Stimulated activated CD4-positive, alpha-beta T cell treated with anti-CD3 and anti-CD28 coated beads, Interleukin-15, amount 100 ng/mL, for 1 hour (primary cell): Measurements from ENCODE around the gene NMNAT1.
"Not testable (repeated sequence)": the region's sequence is repeated elsewhere in the genome, so short reads cannot be mapped to it uniquely, and the experiment has no call there.

ENCODE experiments used
- DNase-seq, 2 donors: peaks; one replicate each; pipeline ENCODE4 v3.0.0-alpha.2; 2020; ENCODE audit warnings: low read depth in 1 of 2, low spot score in 1 of 2

Gene NMNAT1

DNA sequence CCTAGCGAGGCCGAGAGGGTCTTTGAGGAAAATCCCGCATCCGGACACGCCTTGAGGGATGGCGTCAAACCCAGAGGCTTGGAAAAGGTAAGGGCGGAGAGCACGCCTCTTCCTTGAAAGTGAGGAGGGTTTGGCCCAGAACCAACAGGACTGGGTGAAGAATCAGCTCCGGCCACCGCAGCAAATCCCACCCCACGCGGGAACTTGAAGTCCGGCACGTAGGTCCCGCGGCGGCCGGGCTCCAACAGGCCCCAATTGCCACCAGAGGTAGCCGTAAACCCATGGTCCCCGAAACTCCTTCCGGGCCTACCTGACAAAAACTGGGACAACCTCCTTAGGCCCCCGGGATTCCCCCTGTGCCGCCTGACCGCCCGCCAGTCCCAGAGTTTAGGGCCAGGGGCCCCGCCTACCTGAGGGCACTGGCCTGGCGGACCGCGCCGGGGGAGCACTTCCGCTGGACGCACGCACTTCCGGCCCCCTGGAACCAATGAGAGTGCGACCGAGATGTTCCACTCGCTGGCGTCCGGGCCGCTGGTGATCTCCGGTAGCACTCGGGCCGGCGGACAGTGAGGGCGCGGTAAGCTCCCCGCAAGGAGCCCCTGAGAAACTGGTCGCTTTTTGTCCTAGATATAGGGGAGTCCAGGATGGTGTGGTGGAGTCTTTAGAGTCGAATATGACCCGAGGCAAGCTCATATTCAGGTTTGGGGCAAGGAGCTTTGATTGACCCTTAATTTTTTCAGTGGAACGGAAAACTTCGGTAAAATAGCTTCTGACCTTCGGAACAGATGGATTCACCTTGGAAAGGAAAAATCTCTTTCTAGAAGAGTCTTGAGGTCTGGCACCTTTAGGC, at the start of gene NMNAT1, which contains the start of gene LZIC:
NMNAT1 (plus strand) TSS at position 537 of the 850 bp plus-strand sequence. CDS start 28,599 bp downstream, outside the sequence.
LZIC (minus strand) TSS at position 453 of the 850 bp plus-strand sequence. CDS start 6,772 bp downstream, outside the sequence.
- DNase-seq, result peak; percentile 80 to 83

GRCh38 chr1:9894115-9894514, 49.2 kb upstream of the NMNAT1 start:
- DNase-seq, result no peak

DNA sequence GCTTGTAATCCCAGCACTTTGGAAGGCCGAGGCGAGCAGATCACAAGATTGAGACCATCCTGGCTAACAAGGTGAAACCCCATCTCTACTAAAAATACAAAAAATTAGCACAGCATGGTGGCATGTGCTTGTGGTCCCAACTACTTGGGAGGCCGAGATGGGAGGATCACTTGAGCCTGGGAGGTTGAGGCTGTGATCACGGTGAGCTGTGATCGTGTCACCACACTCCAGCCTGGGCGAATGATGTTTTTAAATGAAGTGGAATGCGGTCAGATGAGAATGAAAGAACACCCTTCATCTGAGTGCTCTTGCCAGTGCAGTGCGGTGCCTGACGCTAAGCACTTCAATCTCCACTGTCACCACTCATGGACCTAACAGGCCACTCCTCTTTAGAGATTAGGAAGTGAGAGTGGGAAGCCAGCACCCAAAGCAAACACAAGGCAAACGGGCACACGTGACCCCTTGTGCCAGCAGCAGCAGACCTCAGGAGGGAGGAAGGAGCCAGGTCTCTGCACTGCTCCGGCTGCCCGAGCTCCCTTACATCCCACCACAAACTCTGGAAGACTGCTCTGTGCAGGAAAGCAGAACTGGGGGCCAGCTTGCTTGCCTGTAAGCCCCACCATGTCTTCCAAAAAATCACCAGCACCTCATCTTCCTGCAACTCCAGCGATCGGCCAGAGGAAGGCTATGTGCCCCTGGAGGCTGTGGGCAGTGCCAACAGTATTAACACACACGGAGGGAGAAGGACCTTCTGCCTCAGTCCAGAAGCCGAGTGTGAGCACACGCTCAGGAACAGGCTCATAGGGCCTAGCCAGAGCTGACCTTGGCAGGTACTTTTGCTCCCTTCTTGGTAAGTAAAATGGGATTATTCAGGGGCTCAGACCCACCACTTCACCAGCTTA, 42.9 kb upstream of the NMNAT1 start:
- no peak for DNase-seq

DNA sequence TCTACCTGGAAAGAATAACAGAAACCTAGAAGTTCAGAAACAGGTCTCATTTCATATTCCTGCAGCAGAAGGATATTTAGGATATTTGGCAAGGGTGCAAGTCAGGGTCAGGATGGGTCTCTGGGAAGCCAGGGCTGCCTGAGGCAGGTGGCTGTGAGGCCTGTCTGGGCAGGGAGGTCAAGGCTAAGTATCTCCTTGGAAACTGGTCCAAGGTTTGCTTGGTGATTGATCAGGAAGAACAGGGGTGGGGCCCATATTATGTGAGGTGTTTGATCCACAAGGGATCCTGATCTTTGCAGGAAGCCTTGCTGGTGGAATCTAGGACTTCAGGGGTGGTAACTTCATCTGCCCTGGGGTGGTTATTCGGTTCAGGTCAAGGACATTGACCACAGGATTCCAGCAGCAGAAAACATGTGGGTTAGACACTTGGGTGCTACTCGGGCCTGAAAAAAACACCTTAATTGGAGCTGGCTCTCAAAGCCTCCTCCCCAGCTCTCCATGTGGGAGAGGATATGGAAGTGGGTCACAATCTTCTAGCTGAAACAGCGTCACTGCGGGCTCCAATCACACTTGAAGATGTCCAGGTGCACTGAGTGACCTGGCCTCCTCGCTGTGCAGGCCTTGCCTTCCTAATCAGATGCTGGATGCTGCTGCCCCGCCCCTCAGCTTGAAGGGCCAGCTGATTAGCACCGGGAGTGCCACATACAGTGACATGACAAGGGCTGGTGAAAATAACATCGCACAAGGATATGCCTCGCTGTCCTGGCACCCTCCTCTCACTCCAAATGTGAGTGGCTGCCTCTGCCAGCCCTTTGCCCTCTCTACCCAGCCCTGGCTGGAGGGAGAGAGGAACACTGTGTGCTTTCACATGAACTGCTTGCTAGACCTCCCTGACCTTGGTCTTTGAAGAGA, 41.9 kb upstream of the NMNAT1 start:
- DNase-seq, result no peak

- DNase-seq, result no peak
Observed at GRCh38 chr1:9902060-9902452, 41.2 kb upstream of the NMNAT1 start.

DNA sequence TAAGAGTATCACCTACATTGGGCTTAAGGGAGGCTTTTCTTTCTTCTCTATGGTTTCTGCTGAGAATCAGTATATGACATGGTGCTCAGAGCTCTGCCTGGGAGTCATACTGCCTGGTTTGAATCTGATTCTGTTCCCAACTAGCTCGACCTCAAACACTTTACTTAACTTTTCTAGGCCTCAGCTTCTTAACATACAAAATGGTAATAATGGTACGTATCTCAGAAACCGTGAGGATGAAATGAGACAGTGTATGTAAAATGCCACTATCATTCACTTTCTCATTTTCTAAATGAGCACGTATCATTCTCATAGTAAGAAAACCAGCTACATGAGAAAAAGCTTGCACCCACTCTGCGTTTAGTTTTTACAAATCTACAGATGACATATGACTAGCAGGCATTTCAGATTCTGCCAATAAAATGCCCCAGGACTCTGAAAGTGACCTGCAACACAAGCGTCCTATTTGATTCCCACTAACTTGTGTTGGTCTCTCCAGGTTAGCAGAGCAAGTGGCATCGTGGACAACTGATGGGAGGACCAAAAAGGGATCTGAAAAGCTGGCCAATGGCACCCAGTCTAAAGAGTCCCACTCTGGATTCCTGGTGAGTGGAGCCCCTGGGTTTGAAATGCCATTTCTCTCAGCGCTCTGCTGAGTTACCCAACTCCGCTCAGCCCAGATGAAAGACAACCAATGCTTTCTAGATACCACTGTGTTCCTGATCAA, 39.3 kb upstream of the NMNAT1 start:
- no peak for DNase-seq

DNA sequence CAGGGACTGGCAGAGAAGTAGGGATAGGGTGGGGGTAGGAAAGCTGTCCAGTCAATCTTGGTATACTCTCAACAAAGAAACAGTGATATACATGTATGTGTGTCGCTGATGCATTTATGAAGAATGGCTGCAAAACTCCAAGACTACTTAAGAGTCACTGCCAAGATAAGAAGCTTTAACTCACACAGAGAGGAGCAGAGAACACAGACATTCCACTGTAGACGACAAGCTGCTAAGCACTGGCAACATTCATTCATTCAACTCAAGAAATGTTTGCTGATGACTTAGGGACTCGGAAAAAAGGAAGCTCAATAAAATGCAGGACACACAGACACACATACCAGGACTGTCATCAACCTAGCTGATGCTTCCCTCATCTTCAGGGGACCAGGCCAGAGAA, 38.7 kb upstream of the NMNAT1 start:
- no peak for DNase-seq

DNA sequence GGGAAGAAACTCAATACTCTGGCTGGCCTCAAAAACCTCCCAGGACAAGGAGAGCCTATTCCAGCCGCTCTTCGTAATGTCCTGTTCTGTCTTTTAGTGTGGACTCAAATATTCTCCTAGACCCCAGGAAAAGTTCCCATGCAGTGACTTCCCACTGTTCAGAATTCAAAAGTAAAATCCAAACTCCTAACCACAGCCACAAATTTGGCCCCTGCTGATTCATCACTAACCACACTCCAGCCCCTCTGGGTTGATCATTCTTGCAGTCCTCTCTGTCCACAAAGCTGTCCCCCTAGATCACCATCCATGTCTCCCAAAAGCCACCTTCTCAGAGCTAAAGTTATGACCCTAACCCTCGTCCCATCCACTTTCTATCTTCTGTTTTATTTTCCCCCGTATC, 38.3 kb upstream of the NMNAT1 start:
- no peak for DNase-seq

- DNase-seq, result no peak
Observed at GRCh38 chr1:9906466-9906865, 36.8 kb upstream of the NMNAT1 start.

- DNase-seq, result no peak
Observed at GRCh38 chr1:9907441-9907840, 35.8 kb upstream of the NMNAT1 start.

DNA sequence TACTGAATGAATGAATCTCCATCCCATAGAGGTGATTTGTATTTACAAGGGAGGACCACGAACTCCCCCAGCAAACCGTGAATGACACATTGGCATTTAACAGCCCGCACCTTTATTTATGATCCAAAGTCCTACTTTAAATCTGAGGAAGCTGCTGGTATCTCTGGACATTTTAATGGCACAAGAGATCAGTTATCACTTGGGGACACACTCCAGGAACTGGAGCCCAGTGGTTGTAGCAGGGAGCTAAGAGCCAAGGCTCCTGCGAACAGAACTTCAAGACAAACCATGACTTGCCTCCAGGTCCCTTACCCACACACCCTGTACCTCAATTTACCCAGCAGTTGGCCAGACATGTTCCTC, 34.4 kb upstream of the NMNAT1 start:
- DNase-seq, result no peak

GRCh38 chr1:9909234-9910046, 33.8 kb upstream of the NMNAT1 start:
- DNase-seq, result peak in 1 of 2 donors; percentile 4

DNA sequence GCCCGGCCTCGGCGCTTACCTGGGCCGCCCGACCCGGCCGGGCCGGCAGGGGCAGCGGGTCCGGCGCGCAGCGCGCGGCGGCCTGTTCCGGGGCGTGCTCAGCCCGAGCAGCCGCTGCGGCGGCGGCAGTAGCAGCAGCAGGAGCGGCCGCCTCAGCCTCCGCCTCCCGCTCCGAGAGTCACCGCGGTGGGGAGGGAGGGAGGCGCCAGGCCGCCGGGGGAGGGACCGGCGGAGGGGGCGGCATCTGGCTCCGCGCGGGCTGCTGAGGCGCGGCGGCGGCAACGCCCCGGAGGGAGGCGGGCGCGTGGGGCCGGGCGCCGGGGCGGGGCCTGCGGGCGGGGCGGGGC, 33.2 kb upstream of the NMNAT1 start, which contains the start of gene CTNNBIP1:
CTNNBIP1 (minus strand) TSS at position 194 of the 347 bp plus-strand sequence. CDS start 38,205 bp downstream, outside the sequence.
- DNase-seq, result no peak

DNA sequence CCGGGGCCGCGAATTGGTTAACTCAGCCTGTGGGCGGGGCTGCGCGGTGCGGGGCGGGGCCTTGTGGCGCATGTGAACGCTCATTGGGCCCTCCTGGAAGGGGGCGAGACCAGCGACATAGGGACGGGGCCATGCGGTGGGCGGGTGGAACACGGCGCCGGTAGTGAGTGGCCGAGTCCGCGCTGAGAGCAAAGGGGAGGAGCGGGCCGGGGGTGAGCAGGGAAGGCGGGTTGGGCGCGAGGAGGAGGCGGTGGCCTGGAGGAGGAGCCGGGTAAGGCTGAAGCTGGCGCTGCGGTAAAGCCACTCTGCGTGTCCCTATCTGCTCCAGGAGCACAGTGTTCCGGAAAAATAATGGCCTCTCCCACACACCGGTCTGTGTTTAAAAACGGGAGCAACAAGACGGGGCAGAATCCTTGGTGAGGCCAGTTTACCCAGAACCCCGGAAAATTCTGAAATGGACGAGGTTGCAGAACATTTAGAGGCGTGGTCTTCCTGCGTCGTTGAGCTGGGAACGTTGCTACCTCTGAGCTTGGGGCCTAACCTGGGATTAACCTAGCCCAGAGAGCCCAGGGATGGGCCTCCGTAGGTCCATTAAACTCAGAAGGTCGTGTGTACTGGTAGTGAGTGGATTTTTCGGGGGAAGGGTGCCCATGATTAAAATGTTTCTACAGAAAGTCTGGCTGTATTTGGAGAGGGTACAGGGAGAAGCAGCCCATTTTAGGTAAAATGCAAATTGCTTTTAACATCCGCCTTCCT, 32.7 kb upstream of the NMNAT1 start:
- DNase-seq, result peak; percentile 100

- no peak for DNase-seq
Observed at GRCh38 chr1:9912264-9912936, 30.9 kb upstream of the NMNAT1 start.

DNA sequence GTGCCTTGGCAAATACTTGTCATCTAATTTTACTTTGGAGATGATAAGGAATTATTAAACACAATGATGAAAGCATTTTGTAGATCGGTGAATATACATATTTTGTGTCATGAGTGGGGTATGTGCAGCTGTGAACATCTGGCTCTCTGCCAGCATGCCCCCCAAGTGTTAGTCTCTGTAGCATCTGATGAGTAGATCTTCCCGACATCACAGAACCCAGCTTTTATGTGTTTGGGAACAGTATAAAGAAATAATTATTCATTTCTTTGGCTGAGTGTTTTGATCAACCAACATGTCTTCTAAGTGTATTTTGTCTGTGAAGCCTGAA, 28.7 kb upstream of the NMNAT1 start:
- no peak for DNase-seq

DNA sequence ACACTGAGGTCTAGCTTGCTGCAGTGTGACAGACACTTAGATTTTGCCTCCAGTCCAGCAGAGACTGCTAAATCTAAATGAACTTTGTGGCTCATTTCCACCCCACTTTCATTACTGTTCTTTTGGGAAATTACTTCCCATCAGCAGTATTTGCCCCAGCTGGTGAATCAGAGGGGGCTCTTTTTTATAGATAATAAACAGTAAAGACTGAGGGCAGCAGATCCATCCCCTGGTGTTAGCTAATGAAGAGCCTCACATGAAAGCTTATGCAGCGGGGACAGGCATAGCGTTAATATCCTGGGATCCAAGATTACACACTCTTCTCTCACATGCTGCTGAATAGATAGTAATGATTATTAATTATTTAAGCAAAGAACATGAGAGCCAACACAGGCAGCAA, 26.8 kb upstream of the NMNAT1 start:
- no peak for DNase-seq

DNA sequence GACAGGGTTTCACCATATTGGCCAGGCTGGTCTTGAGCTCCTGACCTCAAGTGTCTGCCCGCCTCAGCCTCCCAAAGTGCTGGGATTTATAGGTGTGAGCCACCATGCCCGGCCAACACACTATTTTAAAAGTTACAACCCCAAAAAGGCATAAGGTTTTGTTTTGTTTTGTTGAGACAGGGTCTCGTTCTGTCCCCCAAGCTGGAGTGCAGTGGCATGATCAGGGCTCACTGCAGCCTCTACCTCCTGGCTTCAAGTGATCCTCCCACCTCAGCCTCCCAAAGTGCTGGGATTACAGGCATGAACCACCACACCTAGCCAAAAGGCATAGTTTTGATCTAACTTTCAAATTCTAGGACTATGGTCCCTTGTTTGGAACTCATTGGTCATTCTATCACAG, 25.8 kb upstream of the NMNAT1 start:
- not testable (repeated sequence) for DNase-seq
